Ascending aorta (tissue), 2 donors: ENCODE data around the gene OSGIN1. TPM values are rescaled to one million over a fixed set of nuclear protein-coding genes. Genes with fewer than 3 reads are reported as not detected.

ENCODE experiments used
- DNase-seq, 2 donors: peaks; one replicate each; pipeline ENCODE4 v3.0.0-alpha.2; 2019; ENCODE audit warnings: low spot score in 2 of 2
- H3K27ac ChIP-seq, 2 donors: fragments of 200-600 bp; sonication (generic); one replicate each; pipeline ENCODE4 v1.5.1; 2016 to 2017; ENCODE audit warnings: mild to moderate bottlenecking in 1 of 2
- H3K27me3 ChIP-seq: fragments of 200-600 bp; sonication (generic); one replicate; pipeline ENCODE4 v1.5.1; 2017
- H3K36me3 ChIP-seq, 2 donors: fragments of 200-600 bp; sonication (generic); one replicate each; pipeline ENCODE4 v1.5.1; 2016
- H3K4me1 ChIP-seq, 2 donors: fragments of 200-600 bp; sonication (generic); one replicate each; pipeline ENCODE4 v1.5.1; 2016 to 2017; ENCODE audit warnings: mild to moderate bottlenecking in 1 of 2
- H3K4me3 ChIP-seq, 2 donors: fragments of 200-600 bp; sonication (generic); one replicate each; pipeline ENCODE4 v1.5.1; 2016 to 2017; ENCODE audit warnings: mild to moderate bottlenecking in 1 of 2
- H3K9me3 ChIP-seq, 2 donors: fragments of 200-600 bp; sonication (generic); one replicate each; pipeline ENCODE4 v1.5.1; 2016
- CTCF ChIP-seq, 3 experiments: fragments of 200-600 bp in 2 of 3; fragments of 450-650 bp in 1 of 3; sonication (generic) in 2 of 3; IDR thresholded peaks; one replicate each; pipeline ENCODE4 v1.5.1; 2016 to 2019; ENCODE audit warnings: antibody characterized with exemption in 3 of 3, mild to moderate bottlenecking in 1 of 3, moderate library complexity in 1 of 3
- intact Hi-C: fragments of 100-400 bp; cut with DNase I; formaldehyde crosslinking; loops from one replicate; pipeline ENCODE4 v1.15.1; 2023
- total RNA-seq: library from RNA; depleted of rRNA; stranded (reverse); fragments of >200 nt; gene quantifications from one replicate; pipeline ENCODE4 v1.1.0, GENCODE V29; 2016

The OSGIN1 gene
- total RNA-seq, 1 donor from 2014 or later = 7.8 TPM

DNA sequence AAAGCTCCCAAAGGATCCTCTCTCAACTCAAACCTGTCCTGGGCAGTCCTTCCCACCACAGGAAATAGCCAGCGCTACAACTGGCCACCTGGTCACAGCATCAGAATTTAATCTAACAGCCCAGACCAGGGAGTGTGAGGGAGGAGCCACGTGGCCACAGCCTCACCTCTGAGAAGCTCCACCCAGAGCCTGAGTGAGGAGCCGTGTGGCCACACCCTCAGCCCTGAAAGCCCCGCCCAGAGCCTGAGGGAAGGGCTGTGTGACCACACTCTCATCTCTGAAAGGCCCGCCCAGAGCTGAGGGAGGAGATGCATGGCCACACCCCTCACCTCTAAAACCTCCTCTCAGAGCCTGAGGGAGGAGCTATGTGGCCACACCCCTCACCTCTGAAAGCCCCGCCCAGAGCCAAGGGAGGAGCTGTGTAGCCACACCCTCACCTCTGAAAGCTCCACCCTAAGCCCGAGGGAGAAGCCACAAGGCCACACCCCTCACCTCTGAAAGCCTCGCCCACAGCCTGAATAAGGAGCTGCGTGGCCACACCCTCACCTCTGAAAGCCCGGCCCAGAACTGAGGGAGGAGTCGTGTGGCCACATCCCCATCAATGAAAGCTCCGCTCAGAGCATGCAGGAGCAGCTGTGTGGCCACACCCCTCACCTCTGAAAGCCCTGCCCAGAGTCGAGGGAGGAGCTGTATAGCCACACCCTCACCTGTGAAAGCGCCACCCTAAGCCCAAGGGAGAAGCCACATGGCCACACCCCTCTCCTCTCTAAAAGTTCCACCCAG, 60.9 kb downstream of the OSGIN1 start:
- DNase-seq = no peak
- H3K27me3 ChIP-seq = no peaks in the 10 kb centered on the region
- no peak overlapping the region for H3K4me3 ChIP-seq
- no peaks in the 10 kb centered on the region for H3K4me1 ChIP-seq
- H3K27ac ChIP-seq = no peak overlapping the region
- TF ChIP-seq CTCF (IDR thresholded peaks at IDR 0.05) = no peak
- no peaks in the 10 kb centered on the region for H3K36me3 ChIP-seq
- H3K9me3 ChIP-seq = no peaks in the 10 kb centered on the region
- intact Hi-C loops = no loop called here

GRCh38 chr16:84014570-84015327, 61.7 kb downstream of the OSGIN1 start:
- Histone ChIP-seq H3K9me3 (peaks cover 0 to 3% of the 10 kb centered on the region in 2 donors), H3K27me3 (no peaks in the 10 kb centered on the region), H3K4me1 (no peaks in the 10 kb centered on the region), H3K36me3 (no peaks in the 10 kb centered on the region), H3K4me3 (no peak overlapping the region), H3K27ac (no peak overlapping the region)
- DNase-seq = no peak
- intact Hi-C loops = no loop called here
- TF ChIP-seq CTCF (IDR thresholded peaks at IDR 0.05) = no peak

DNA sequence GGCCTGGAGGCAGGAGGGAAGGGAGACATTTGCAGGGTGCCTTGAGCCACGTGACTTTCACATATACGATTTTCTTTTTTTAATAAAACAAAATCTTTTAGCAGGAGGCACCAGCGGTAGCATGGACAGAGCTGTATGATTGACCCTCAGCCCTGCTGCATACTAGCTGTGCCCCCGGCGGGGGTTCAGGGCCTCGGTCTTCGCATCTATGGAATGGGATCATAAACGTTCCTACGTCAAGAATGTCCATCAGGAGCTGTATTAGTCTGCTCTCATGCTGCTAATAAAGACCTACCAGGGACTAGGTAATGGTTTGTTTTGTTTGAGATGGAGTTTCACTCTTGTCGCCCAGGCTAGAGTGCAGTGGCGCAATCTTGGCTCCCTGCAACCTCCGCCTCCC, 62.4 kb downstream of the OSGIN1 start:
- intact Hi-C loops = no loop called here

More for the DNA sequence above, 62.4 kb downstream of the OSGIN1 start:
- Histone ChIP-seq H3K9me3 (peaks cover 0 to 3% of the 10 kb centered on the region in 2 donors), H3K4me3 (no peak overlapping the region), H3K27me3 (no peaks in the 10 kb centered on the region), H3K4me1 (no peaks in the 10 kb centered on the region), H3K36me3 (no peaks in the 10 kb centered on the region), H3K27ac (no peak overlapping the region)
- DNase-seq = no peak
- no peak for TF ChIP-seq CTCF (IDR thresholded peaks at IDR 0.05)

Other genes with a start within 250 kb of the OSGIN1 start
- 13.5 TPM for gene HSBP1, start 145.3 kb upstream of the OSGIN1 start, total RNA-seq
- 13.4 TPM for gene MLYCD, start 54.1 kb upstream of the OSGIN1 start, total RNA-seq
- not detected for gene NECAB2, start 15.0 kb downstream of the OSGIN1 start, total RNA-seq
- gene SLC38A8, start 89.6 kb downstream of the OSGIN1 start, total RNA-seq = not detected
- 95.6 TPM for gene MBTPS1, start 163.7 kb downstream of the OSGIN1 start, total RNA-seq
- 12.0 TPM for gene HSDL1, start 191.9 kb downstream of the OSGIN1 start, total RNA-seq
- gene DNAAF1, start 192.1 kb downstream of the OSGIN1 start, total RNA-seq = not detected
- 151 TPM for gene TAF1C, start 233.8 kb downstream of the OSGIN1 start, total RNA-seq
- gene ADAD2, start 237.9 kb downstream of the OSGIN1 start, total RNA-seq = not detected